HL-60/S4 treated with retinoic acid at 250 ng/mL for 4 days and 3 days (cell line): ENCODE measurements around the gene EXOSC2.

Experiments
- in situ Hi-C: fragments of 300-500 bp; cut with MboI; formaldehyde crosslinking; loops from 2 replicates; pipeline ENCODE4 v1.7.0; 2022; ENCODE audit warnings: low sequenced_read_pairs

EXOSC2 gene

DNA sequence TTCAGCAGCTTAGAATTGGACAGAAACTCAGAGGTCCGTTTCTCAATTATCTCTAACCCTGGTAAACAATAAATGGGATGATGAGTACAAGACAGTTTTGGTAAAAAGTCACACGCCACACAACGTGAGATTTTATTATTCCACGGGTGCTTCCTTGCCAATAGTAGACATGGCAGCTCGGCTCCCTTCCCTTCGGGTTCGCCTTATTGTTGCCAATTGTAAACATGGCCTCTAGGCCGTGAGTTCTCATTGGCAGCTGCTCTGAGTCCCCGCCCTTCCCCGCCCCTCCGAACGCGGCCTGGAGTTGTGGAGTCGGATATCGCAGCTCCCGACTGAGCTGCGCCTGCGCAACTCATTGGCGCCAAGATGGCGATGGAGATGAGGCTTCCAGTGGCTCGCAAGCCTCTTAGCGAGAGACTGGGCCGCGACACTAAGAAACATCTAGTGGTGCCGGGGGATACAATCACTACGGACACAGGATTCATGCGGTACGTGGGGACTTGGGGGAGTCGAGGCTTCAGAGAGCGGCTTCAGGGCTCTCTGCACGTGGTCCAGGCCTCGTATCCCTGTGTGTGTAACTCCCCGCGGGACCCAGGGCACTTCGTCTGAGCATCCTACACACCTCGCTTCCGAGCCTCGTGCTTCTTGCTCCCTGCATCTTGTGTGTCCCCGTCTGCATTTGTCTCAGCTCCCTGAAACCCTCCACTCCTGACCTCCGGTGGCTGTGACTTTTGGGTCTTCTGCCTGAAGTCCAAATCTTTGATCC is at the start of gene EXOSC2:
Gene EXOSC2 (plus strand): TSS at position 355 of the 766 bp plus-strand sequence. CDS start 12 bp downstream, at position 367.
- in situ Hi-C loops, result loop anchor here (25.0 kb wide), 2 partner anchors 231 to 581 kb away; no protein-coding TSS in a partner anchor

GRCh38 chr9:130651221-130651620 is 42.4 kb upstream of the EXOSC2 start:
- in situ Hi-C loops, result no loop called here

- in situ Hi-C loops, result no loop called here
These were observed 41.8 kb upstream of the EXOSC2 start for GRCh38 chr9:130651752-130652151.

- in situ Hi-C loops, result no loop called here
These were observed 38.7 kb upstream of the EXOSC2 start for GRCh38 chr9:130654879-130655278.

DNA sequence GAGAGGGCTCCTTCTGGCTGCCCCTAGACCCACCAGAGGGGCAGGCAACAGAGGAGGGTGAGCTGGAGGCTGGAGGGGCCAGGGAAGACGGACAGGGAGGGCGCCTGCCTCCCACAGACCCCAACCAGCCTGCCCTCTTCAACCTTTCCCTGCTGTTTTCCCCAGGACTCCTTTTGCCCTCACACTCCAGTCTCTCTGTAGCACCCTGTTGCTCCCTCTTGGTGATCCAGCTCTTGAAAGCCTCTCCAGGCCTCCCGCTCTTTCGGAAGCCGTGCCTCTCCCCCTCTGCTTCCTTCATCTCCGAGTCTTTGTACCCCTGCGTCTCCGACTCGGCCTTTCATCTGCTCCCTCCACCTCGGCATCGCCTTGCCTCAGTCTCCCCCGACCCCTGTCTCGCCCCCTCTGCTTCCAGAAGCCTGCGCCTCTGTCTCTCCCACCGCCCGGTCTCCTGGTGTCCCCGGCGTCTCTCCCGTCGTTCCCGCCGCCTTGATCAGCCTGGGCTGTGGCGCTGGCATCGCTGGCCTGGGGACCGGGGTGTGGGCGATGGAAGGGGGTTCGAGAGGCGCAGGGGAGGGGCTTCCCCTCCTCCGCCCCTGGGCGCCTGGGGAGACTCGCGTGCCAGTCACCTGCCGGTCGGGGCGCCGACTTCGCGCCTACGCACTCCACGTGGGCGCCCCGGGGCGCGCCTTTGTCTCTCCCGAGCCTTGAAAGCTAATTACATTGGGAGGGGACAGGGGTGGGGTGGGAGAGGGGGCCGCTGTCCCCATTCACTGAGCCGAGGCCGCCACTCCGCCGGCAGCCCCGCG is 34.5 kb upstream of the EXOSC2 start:
- in situ Hi-C loops, result no loop called here

DNA sequence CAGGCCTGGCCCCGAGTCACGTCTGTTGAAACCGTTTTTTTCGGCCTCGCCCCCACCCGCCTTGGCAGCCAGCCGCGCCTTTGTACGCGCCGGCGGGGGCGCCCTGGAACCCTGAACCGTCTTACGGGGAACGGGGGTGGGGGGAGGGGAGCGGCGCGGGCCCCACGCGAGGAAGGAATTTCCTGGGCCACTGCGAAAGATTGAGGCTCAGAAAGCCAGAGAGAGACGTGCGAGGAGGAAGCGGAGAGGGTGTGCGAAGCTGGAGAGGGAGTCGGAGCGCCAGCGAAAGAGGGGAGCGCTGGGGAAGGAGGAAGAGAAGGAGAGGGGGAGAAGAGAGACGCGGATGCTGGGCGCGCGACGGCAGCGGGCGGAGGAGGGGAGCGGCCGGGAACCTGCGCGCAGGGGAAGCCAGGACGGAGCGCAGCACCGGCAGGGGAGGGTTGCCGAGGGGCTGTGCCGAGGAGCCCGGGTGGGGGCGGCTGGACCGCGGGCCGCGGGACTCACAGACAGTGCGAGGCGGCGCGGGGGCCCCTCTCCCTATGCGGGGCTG is 33.8 kb upstream of the EXOSC2 start:
- in situ Hi-C loops, result no loop called here

GRCh38 chr9:130660326-130660682 is 33.3 kb upstream of the EXOSC2 start:
- in situ Hi-C loops, result no loop called here

DNA sequence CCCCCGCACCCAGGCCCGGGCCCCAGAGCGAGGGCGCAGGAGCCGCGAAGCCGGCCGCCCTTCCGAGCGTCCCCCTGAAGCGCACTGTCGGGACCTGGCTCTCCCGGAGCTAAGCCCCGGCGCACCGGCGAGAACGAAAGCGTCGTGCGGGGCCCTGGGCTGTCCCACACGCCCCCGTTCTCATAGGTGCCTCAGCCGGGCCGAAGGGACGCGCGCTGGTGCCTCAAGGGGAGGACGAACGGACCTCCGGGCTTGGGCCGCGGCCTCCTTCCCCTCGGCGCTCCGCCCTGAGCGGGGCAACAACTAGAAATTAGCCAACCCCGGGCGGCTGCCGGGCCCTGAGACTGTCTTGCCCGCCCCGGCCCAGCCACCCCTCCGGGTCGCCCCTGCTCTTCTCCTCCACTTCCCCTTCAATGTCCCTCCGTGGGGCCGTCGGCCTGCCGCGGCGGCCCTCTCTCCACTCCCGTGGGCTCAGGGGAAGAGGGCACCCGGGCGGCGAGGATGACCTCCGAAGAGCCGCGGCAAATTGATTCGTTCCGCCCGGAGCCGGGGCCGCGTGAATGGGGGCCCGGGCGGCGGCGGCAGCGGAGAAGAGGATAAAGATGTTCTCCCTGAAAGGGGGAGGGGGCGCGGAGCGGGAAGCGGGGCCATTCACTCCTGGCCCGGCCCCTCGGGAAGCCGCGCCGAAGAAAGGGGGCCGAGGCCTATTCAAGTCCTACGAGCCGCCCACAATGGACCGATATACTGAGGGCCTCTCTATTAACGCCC is 32.7 kb upstream of the EXOSC2 start:
- in situ Hi-C loops, result no loop called here

GRCh38 chr9:130661451-130662098 is 32.0 kb upstream of the EXOSC2 start:
- in situ Hi-C loops, result no loop called here

DNA sequence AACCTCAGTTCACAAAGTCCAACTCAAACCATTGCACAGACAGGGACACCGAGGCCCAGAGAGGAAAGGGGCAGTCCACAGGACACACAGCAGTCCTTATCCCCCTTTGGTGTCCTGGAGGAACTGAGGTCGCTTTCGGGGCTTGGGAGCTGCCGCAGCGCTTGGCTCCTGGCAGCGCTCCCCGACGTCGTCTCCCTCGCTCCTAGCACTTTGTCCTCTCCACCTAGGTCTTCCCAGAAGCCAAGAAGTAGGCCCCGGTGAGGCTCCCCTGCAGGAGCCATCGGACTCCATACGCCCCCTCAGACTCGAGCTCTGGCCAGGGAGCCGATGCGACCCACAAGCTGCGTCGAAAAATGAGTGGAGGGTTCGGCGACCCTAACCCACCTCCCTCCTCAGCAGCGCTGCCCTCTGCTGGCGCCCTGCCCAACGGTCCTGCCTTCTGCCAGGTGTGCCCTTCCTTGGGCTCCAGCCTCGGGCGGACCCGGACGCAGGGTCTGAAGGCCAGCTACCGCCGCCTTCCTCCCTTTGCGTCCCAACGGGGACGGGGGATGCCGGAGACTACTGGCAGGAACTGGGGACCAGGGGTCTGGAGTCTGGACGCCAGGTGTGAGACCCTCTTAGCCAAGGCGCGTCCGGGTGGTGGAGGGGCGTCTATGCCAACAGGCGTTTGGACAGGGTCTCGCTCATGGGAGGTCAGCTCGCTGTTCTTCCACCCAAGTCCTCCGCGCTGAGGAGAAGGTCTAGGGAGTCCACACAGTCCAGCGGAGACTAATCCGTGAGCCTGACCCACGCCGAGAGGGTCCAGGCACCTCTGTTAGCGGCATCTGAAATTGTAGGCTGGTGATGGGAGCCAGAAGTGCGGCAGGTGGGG is 31.2 kb upstream of the EXOSC2 start:
- in situ Hi-C loops, result no loop called here

GRCh38 chr9:130662970-130663257 is 30.7 kb upstream of the EXOSC2 start:
- in situ Hi-C loops, result no loop called here

DNA sequence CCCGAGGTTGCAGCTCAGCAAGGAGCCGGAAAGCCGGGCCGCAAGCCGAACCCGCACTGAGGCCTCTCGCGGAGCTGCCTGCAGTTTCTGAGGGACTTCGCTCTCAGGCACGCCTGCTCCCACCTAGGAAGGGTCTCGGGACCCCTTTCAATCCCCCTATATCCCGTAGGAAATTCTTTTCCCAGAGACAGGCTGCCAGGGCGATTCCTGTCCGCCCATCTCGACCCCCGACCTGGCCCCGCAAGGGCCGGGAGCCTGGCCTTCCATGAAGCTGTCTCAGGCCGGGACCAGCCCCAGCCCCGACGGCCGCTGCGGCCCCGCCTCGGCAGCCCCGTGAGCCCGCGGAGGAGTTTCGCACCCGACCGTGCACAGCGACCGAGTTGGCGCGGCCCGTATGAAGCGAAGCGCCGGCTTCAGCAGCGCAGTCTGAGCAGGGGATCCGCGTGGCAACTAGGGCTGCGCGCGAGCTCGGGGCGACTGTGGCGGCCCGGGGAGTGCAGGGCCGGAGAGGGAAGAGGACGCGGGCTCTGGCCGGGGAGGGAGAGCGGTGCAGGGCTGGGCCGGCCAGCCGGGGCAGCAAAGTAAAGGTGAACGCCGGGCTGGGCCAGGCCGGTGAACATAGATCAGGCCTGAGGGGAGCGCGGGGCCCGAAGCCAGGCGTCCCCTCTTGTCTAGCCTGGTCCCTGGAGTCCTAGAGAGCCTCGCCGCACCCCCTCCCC is 30.2 kb upstream of the EXOSC2 start:
- in situ Hi-C loops, result no loop called here

DNA sequence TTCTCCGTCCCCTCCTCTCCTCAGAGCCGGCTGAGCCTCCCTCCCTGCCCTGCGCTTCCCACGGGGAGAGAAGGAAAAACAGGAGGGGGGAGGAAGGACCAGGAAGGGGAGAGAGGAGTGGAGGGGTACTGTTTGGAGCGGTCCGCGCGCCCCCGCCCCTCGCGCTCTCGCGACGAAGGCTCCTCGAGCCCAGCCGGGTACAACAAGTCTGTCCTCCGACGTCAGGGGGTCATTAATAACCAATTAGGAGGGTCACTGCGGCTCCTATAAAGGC is 29.7 kb upstream of the EXOSC2 start:
- in situ Hi-C loops, result no loop called here

DNA sequence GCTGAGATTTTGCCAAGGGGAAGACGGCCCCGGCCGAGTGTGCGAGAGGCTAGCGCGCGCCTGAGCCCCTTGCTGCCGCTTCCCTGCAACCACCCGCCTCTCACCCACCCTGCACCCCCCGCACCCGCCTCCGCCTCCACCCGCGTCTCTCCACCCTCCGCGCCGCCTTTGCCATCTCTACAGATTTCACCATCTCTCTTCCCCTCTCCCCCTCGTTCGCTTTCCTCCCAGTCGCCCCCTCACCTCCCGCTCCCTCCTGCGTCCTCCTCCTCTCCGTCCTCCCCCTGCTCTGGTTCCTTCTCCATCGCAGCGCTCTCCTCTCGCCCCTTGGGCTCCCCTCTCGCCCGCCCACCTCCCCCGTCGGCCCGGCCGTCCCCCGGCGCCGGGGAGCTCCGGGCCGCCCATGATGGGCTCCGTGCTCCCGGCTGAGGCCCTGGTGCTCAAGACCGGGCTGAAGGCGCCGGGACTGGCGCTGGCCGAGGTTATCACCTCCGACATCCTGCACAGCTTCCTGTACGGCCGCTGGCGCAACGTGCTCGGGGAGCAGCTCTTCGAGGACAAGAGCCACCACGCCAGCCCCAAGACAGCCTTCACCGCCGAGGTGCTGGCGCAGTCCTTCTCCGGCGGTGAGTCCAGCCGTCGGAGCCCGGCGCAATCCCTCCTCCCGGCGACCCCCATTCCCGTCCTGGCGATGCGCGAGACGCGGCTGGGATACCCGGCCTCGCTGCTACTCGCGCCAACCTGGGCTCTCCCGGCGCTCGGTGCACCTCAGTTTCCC is 29.1 kb upstream of the EXOSC2 start, which contains the start of gene PRDM12:
Gene PRDM12 (plus strand): TSS at position 344 of the 778 bp plus-strand sequence. CDS start 60 bp downstream, at position 404.
- in situ Hi-C loops, result no loop called here

DNA sequence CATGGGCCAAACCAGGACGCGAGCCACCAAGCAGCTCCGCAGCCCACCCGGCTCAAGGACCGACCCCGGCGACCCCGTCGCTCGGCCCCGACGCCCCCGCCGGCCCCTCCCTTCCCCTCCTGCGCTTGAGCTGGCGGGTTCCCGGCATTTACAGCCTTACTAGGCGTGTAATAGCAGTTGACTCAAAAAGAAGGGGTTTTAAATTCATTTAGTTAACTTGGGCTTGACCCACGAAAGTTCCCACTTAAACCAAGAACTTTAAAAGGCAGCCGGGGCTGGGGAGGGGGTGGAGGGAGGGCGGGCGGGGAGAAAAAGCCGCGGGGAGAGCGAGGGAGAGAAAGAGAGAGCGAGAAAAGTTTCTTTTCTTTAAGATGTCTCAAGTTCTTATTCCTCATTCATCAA is 28.6 kb upstream of the EXOSC2 start:
- in situ Hi-C loops, result no loop called here

DNA sequence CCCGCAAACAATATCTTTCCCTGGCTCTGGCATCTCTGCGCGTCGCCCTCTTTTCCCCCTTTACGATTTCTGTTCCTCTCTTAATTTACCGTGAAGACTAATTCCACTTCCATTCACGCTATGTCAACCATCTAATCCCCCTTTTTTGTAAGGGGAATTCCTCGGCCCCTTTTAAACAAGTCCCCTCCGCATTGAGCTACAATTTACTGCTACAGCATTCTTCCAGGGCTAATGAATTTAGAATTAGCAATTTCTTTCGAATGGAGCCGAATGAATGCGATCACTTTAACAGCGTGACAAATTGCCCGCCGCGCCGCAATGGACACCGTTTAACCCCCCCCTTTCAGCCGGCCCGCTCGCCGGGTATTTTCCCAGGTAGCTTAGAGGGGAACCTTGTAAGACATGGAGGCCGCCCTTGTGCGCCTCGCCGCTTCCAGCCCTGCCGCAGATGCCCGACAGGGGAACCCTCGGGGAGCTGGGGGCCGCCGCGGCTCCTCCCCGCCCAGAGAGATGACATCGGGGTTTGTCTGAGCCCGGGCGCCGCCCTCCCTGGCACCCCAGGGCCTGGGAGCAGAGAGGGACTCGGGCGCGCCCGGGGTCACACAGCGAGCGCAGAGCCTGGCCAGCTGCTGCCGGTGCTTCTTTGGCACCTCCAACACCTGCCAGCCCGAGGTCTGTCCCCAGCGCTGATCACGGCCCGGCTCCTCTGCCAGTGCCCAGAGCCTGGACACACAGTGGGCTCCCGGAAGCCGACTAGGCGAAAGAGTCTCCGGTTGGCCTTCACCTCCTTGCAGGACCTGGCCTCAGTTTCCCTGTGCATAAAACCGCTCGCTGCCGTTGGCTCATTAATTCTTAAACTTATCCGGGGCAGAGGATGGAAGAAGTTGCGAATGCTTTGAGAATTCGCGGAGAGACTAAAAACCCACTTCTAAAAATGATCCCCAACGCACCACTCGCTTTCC is 27.9 kb upstream of the EXOSC2 start:
- in situ Hi-C loops, result no loop called here

GRCh38 chr9:130666393-130667119 is 27.0 kb upstream of the EXOSC2 start:
- in situ Hi-C loops, result no loop called here
